Esophagus squamous epithelium (tissue), 5 donors: ENCODE results near the gene KCNK1. TPM values are rescaled to one million over a fixed set of nuclear protein-coding genes. Genes with fewer than 3 reads are reported as not detected.

Experiments
- DNase-seq: peaks from one replicate; lab custom pipeline; 2025; lab: John Stamatoyannopoulos, UW
- H3K27ac ChIP-seq, 4 donors: fragments of 200-600 bp; sonication (generic); one replicate each; pipeline ENCODE4 v1.5.1; 2016 to 2019; ENCODE audit warnings: mild to moderate bottlenecking in 1 of 4
- H3K27me3 ChIP-seq, 4 donors: fragments of 200-600 bp; sonication (generic); 1 replicate in 3 of 4; 2 replicates in 1 of 4; pipeline versions ENCODE4 v1.5.1 to v1.6.0; 2017 to 2021; ENCODE audit warnings: antibody characterized with exemption in 1 of 4
- H3K36me3 ChIP-seq, 3 donors: fragments of 200-600 bp; sonication (generic); one replicate each; pipeline ENCODE4 v1.5.1; 2016 to 2019
- H3K4me1 ChIP-seq, 3 donors: fragments of 200-600 bp; sonication (generic); one replicate each; pipeline ENCODE4 v1.5.1; 2017 to 2019
- H3K4me3 ChIP-seq, 4 donors: fragments of 200-600 bp; sonication (generic); 1 replicate in 3 of 4; 2 replicates in 1 of 4; pipeline ENCODE4 v1.5.1; 2016 to 2019; ENCODE audit warnings: mild to moderate bottlenecking in 2 of 4, moderate library complexity in 1 of 4
- H3K9me3 ChIP-seq, 3 donors: fragments of 200-600 bp; sonication (generic); one replicate each; pipeline ENCODE4 v1.5.1; 2016 to 2019
- CTCF ChIP-seq, 6 experiments: fragments of 450-650 bp in 4 of 6; fragments of 200-600 bp in 2 of 6; sonication (generic) in 2 of 6; IDR thresholded peaks; one replicate each; pipeline ENCODE4 v1.5.1; 2016 to 2019; ENCODE audit warnings: antibody characterized with exemption in 6 of 6, mild to moderate bottlenecking in 4 of 6, moderate library complexity in 4 of 6
- POLR2A ChIP-seq, 4 donors: fragments of 450-650 bp; IDR thresholded peaks; one replicate each; pipeline ENCODE4 v1.6.1; 2017; ENCODE audit warnings: antibody characterized with exemption in 4 of 4, mild to moderate bottlenecking in 4 of 4, moderate library complexity in 3 of 4
- WGBS, 2 donors: methylation state at CpG; one replicate each; pipeline ENCODE4 v1.1.5; 2018; 5-methylcytosine and 5-hydroxymethylcytosine counted together
- intact Hi-C: fragments of 100-400 bp; cut with DNase I; formaldehyde crosslinking; loops from one replicate; pipeline ENCODE4 v1.15.0; 2022
- total RNA-seq, 4 donors: library from RNA; depleted of rRNA; stranded (reverse); fragments of >200 nt; gene quantifications; one replicate each; pipeline ENCODE4 v1.1.0, GENCODE V29; 2016
- donor health status: DM: yes; HTN: yes; CAD: no.

The KCNK1 gene
- total RNA-seq, 4 donors from 2014 or later: 11.2 to 25.7 (median 16.7) TPM

DNA sequence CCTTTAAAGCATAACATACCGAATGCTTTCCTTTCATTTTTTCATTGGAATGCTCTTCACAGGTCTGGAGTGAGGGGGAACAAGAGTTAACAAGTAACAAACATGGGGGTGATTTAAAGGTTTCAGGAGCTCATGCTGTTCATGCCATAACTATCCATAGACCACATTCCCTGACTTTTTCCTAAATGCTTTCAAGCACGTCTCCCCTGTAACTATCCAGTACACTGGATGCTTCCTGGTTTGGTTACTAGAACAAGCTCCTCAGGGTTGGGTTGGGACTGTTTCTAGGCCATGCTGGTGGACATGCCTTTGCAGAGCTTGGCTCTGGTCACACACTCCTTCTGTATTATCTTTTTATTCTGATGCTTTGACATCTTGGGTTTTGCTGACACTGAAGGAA lies 38.6 kb downstream of the KCNK1 start:
- Histone ChIP-seq H3K4me1 (peaks cover under 1 to 17% (median 4%) of the 10 kb centered on the region in 3 donors), H3K36me3 (no peaks in the 10 kb centered on the region), H3K27ac (no peak overlapping the region), H3K27me3 (no peaks in the 10 kb centered on the region), H3K4me3 (no peak overlapping the region), H3K9me3 (peaks cover 0 to 10% (median 0%) of the 10 kb centered on the region in 3 donors)
- DNase-seq: no peak
- TF ChIP-seq POLR2A (IDR thresholded peaks at IDR 0.05): no peak
- no peak for TF ChIP-seq CTCF (IDR thresholded peaks at IDR 0.05)
- intact Hi-C loops: no loop called here
- WGBS, 2 donors: 85 to 87% methylated on average over 2 of the region's 2 CpGs

- Histone ChIP-seq H3K27ac (no peak overlapping the region), H3K4me3 (no peak overlapping the region), H3K9me3 (no peaks in the 10 kb centered on the region), H3K36me3 (no peaks in the 10 kb centered on the region), H3K27me3 (no peaks in the 10 kb centered on the region), H3K4me1 (peaks cover 0 to 17% (median 4%) of the 10 kb centered on the region in 3 donors)
- DNase-seq: no peak
- WGBS, 2 donors: 81 to 86% methylated on average over 5 of the region's 5 CpGs
- TF ChIP-seq POLR2A (IDR thresholded peaks at IDR 0.05): no peak
- TF ChIP-seq CTCF (IDR thresholded peaks at IDR 0.05): no peak
- intact Hi-C loops: no loop called here
These were observed 40.9 kb downstream of the KCNK1 start for GRCh38 chr1:233654658-233655280.

GRCh38 chr1:233655301-233655740 lies 41.4 kb downstream of the KCNK1 start:
- no peaks in the 10 kb centered on the region for H3K36me3 ChIP-seq
- H3K27me3 ChIP-seq: no peaks in the 10 kb centered on the region
- H3K4me3 ChIP-seq: no peak overlapping the region
- no peak overlapping the region for H3K27ac ChIP-seq
- intact Hi-C loops: no loop called here
- WGBS, 2 donors: 59 to 66% methylated on average over 4 of the region's 4 CpGs
- no peak for DNase-seq
- TF ChIP-seq CTCF (IDR thresholded peaks at IDR 0.05) (no peak), POLR2A (IDR thresholded peaks at IDR 0.05) (no peak)
- no peaks in the 10 kb centered on the region for H3K9me3 ChIP-seq
- peaks cover 0 to 17% (median 4%) of the 10 kb centered on the region in 3 donors for H3K4me1 ChIP-seq

DNA sequence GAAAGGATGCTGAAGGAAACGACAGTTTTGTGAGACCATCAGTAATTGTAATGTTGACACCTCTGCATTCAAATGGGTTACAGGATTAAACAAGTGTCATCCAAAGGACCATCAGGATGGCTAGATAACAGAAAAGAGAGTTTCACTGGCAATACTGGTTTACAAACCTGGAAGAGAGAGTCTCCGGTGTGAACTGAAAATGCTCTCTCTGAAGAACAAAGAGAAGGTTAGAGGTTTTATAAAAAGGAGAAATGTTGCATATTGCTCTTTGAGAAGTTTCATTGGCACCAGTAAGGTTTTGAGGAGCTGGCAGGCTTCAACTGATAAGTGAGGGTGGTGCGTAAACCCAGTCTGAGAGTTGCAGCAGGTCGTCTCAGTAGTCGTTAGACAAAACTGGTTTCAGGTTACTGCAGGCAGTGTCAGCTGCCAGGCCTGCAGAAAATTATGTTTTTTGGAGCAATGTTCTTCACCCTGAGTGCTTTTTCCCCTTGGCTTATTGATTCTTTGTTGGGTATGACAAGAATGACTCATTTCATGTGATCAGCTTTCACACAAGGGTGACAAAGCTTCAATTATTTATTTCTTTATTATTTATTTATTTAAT lies 42.2 kb downstream of the KCNK1 start:
- intact Hi-C loops: no loop called here
- DNase-seq: no peak
- H3K4me3 ChIP-seq: no peak overlapping the region
- H3K4me1 ChIP-seq: peaks cover 0 to 17% (median 4%) of the 10 kb centered on the region in 3 donors
- whole genome bisulfite sequencing, 2 donors: 52 to 65% methylated on average over 5 of the region's 5 CpGs
- no peaks in the 10 kb centered on the region for H3K9me3 ChIP-seq
- no peaks in the 10 kb centered on the region for H3K27me3 ChIP-seq
- no peak overlapping the region for H3K27ac ChIP-seq
- TF ChIP-seq CTCF (IDR thresholded peaks at IDR 0.05) (no peak), POLR2A (IDR thresholded peaks at IDR 0.05) (no peak)
- peaks cover 0 to 7% (median 0%) of the 10 kb centered on the region in 3 donors for H3K36me3 ChIP-seq

GRCh38 chr1:233656687-233657086 lies 42.8 kb downstream of the KCNK1 start:
- no peak for TF ChIP-seq POLR2A (IDR thresholded peaks at IDR 0.05)
- no peak for TF ChIP-seq CTCF (IDR thresholded peaks at IDR 0.05)
- H3K27ac ChIP-seq: no peak overlapping the region
- peaks cover 0 to 17% (median 4%) of the 10 kb centered on the region in 3 donors for H3K4me1 ChIP-seq
- DNase-seq: no peak
- intact Hi-C loops: no loop called here
- peaks cover 0 to 8% (median 0%) of the 10 kb centered on the region in 3 donors for H3K36me3 ChIP-seq
- WGBS, 2 donors: 58 to 61% methylated on average over 3 of the region's 3 CpGs
- H3K9me3 ChIP-seq: no peaks in the 10 kb centered on the region
- H3K4me3 ChIP-seq: no peak overlapping the region
- H3K27me3 ChIP-seq: no peaks in the 10 kb centered on the region
